Neural cell (in vitro differentiated cells): ENCODE measurements around the gene KRT86.

Experiments used
- CTCF ChIP-seq: fragments of 450-650 bp; IDR thresholded peaks from 2 replicates; pipeline ENCODE4 v1.5.1; 2014; ENCODE audit warnings: antibody characterized with exemption, mild to moderate bottlenecking, moderate library complexity; ENCODE audit not compliant: poor library complexity, severe bottlenecking
- EP300 ChIP-seq: fragments of 450-650 bp; conservative IDR thresholded peaks from 2 replicates; pipeline ENCODE4 v1.6.1; 2014; ENCODE audit warnings: antibody characterized with exemption, mild to moderate bottlenecking, moderate library complexity; ENCODE audit not compliant: poor library complexity, severe bottlenecking
- EZH2 ChIP-seq: fragments of 200-600, 300-800 bp; shearing (Covaris generic), sonication (generic); IDR thresholded peaks from 2 replicates; pipeline ENCODE4 v1.6.1; 2014; ENCODE audit warnings: antibody characterized with exemption, low read length, borderline replicate concordance, mild to moderate bottlenecking; ENCODE audit not compliant: insufficient read depth, poor library complexity, severe bottlenecking
- MXI1 ChIP-seq: fragments of 450-650 bp; conservative IDR thresholded peaks from 2 replicates; pipeline ENCODE4 v1.6.1; 2014; ENCODE audit warnings: antibody characterized with exemption, mild to moderate bottlenecking; ENCODE audit not compliant: poor library complexity, severe bottlenecking
- RAD21 ChIP-seq: fragments of 450-650 bp; conservative IDR thresholded peaks from 2 replicates; pipeline ENCODE4 v1.6.1; 2014; ENCODE audit warnings: antibody characterized with exemption, mild to moderate bottlenecking, moderate library complexity
- REST ChIP-seq: IDR thresholded peaks from 2 replicates; pipeline ENCODE4 v1.6.1; 2012; ENCODE audit warnings: borderline replicate concordance
- SMC3 ChIP-seq: fragments of 450-650 bp; conservative IDR thresholded peaks from 2 replicates; pipeline ENCODE4 v1.6.1; 2014; ENCODE audit warnings: antibody characterized with exemption, mild to moderate bottlenecking, moderate library complexity; ENCODE audit not compliant: poor library complexity
- TAF1 ChIP-seq: IDR thresholded peaks from 2 replicates; pipeline ENCODE4 v1.6.1; 2012; ENCODE audit warnings: low read depth

- TF ChIP-seq EZH2 (no peak), CTCF (no peak), REST (no peak), RAD21 (no peak), SMC3 (no peak), MXI1 (no peak), EP300 (no peak), TAF1 (no peak)
Observed at GRCh38 chr12:52314511-52314910, 40.1 kb downstream of the KRT86 start.
